ENCODE data around the gene GBP7.

Gene GBP7

GRCh38 chr1:89166705-89167104 lies 9.1 kb downstream of the GBP7 start:
- no peak overlapping the region for H3K4me3 ChIP-seq (ENCODE audit: low read length)
- H3K27me3 ChIP-seq (ENCODE audit: control insufficient read depth, insufficient read depth, low read length): no peaks in the 10 kb centered on the region
- no peaks in the 10 kb centered on the region for H3K36me3 ChIP-seq (ENCODE audit: control insufficient read depth, insufficient read depth, low read length)
- no peaks in the 10 kb centered on the region for H3K4me1 ChIP-seq (ENCODE audit: control insufficient read depth, insufficient read depth, low read length)
- H3K9ac ChIP-seq (ENCODE audit: low read length): no peak overlapping the region
- no peaks in the 10 kb centered on the region for H3K9me3 ChIP-seq (ENCODE audit: control insufficient read depth, low read length)

- no peaks in the 10 kb centered on the region for H3K36me3 ChIP-seq (ENCODE audit: control insufficient read depth, insufficient read depth, low read length)
- no peaks in the 10 kb centered on the region for H3K9me3 ChIP-seq (ENCODE audit: control insufficient read depth, low read length)
- H3K27me3 ChIP-seq (ENCODE audit: control insufficient read depth, insufficient read depth, low read length): no peaks in the 10 kb centered on the region
- no peak overlapping the region for H3K9ac ChIP-seq (ENCODE audit: low read length)
- H3K4me1 ChIP-seq (ENCODE audit: control insufficient read depth, insufficient read depth, low read length): no peaks in the 10 kb centered on the region
- H3K4me3 ChIP-seq (ENCODE audit: low read length): no peak overlapping the region
These were observed 10.0 kb downstream of the GBP7 start for GRCh38 chr1:89165811-89166210.

- Histone ChIP-seq H3K4me1 (ENCODE audit: control insufficient read depth, insufficient read depth, low read length) (no peaks in the 10 kb centered on the region), H3K4me3 (ENCODE audit: low read length) (no peak overlapping the region), H3K9me3 (ENCODE audit: control insufficient read depth, low read length) (no peaks in the 10 kb centered on the region), H3K9ac (ENCODE audit: low read length) (no peak overlapping the region), H3K27me3 (ENCODE audit: control insufficient read depth, insufficient read depth, low read length) (no peaks in the 10 kb centered on the region), H3K36me3 (ENCODE audit: control insufficient read depth, insufficient read depth, low read length) (no peaks in the 10 kb centered on the region)
These were observed 24.8 kb downstream of the GBP7 start for GRCh38 chr1:89151047-89151446.

- Histone ChIP-seq H3K9ac (ENCODE audit: low read length) (no peak overlapping the region), H3K27me3 (ENCODE audit: control insufficient read depth, insufficient read depth, low read length) (no peaks in the 10 kb centered on the region), H3K4me1 (ENCODE audit: control insufficient read depth, insufficient read depth, low read length) (no peaks in the 10 kb centered on the region), H3K9me3 (ENCODE audit: control insufficient read depth, low read length) (no peaks in the 10 kb centered on the region), H3K36me3 (ENCODE audit: control insufficient read depth, insufficient read depth, low read length) (no peaks in the 10 kb centered on the region), H3K4me3 (ENCODE audit: low read length) (no peak overlapping the region)
These were observed 25.8 kb downstream of the GBP7 start for GRCh38 chr1:89149976-89150375.

GRCh38 chr1:89149229-89149628 lies 26.6 kb downstream of the GBP7 start:
- Histone ChIP-seq H3K9me3 (ENCODE audit: control insufficient read depth, low read length) (no peaks in the 10 kb centered on the region), H3K4me1 (ENCODE audit: control insufficient read depth, insufficient read depth, low read length) (no peaks in the 10 kb centered on the region), H3K4me3 (ENCODE audit: low read length) (no peak overlapping the region), H3K36me3 (ENCODE audit: control insufficient read depth, insufficient read depth, low read length) (no peaks in the 10 kb centered on the region), H3K9ac (ENCODE audit: low read length) (no peak overlapping the region), H3K27me3 (ENCODE audit: control insufficient read depth, insufficient read depth, low read length) (no peaks in the 10 kb centered on the region)

GRCh38 chr1:89147678-89148658 lies 27.8 kb downstream of the GBP7 start:
- Histone ChIP-seq H3K36me3 (ENCODE audit: control insufficient read depth, insufficient read depth, low read length) (no peaks in the 10 kb centered on the region), H3K9ac (ENCODE audit: low read length) (no peak overlapping the region)

GRCh38 chr1:89146721-89147120 lies 29.1 kb downstream of the GBP7 start:
- Histone ChIP-seq H3K4me3 (ENCODE audit: low read length) (no peak overlapping the region), H3K36me3 (ENCODE audit: control insufficient read depth, insufficient read depth, low read length) (no peaks in the 10 kb centered on the region), H3K9me3 (ENCODE audit: control insufficient read depth, low read length) (no peaks in the 10 kb centered on the region), H3K4me1 (ENCODE audit: control insufficient read depth, insufficient read depth, low read length) (no peaks in the 10 kb centered on the region), H3K27me3 (ENCODE audit: control insufficient read depth, insufficient read depth, low read length) (no peaks in the 10 kb centered on the region), H3K9ac (ENCODE audit: low read length) (no peak overlapping the region)

More at GRCh38 chr1:89147678-89148658, 27.8 kb downstream of the GBP7 start:
- H3K9me3 ChIP-seq (ENCODE audit: control insufficient read depth, low read length): no peaks in the 10 kb centered on the region
- H3K27me3 ChIP-seq (ENCODE audit: control insufficient read depth, insufficient read depth, low read length): no peaks in the 10 kb centered on the region
- no peaks in the 10 kb centered on the region for H3K4me1 ChIP-seq (ENCODE audit: control insufficient read depth, insufficient read depth, low read length)
- no peak overlapping the region for H3K4me3 ChIP-seq (ENCODE audit: low read length)

- H3K36me3 ChIP-seq (ENCODE audit: control insufficient read depth, insufficient read depth, low read length): no peaks in the 10 kb centered on the region
- H3K4me1 ChIP-seq (ENCODE audit: control insufficient read depth, insufficient read depth, low read length): no peaks in the 10 kb centered on the region
- H3K27me3 ChIP-seq (ENCODE audit: control insufficient read depth, insufficient read depth, low read length): no peaks in the 10 kb centered on the region
- H3K4me3 ChIP-seq (ENCODE audit: low read length): no peak overlapping the region
- H3K9me3 ChIP-seq (ENCODE audit: control insufficient read depth, low read length): no peaks in the 10 kb centered on the region
- H3K9ac ChIP-seq (ENCODE audit: low read length): no peak overlapping the region
These were observed 32.3 kb downstream of the GBP7 start for GRCh38 chr1:89143484-89143883.

GRCh38 chr1:89142160-89142559 lies 33.6 kb downstream of the GBP7 start:
- Histone ChIP-seq H3K9me3 (ENCODE audit: control insufficient read depth, low read length) (no peaks in the 10 kb centered on the region), H3K27me3 (ENCODE audit: control insufficient read depth, insufficient read depth, low read length) (no peaks in the 10 kb centered on the region), H3K36me3 (ENCODE audit: control insufficient read depth, insufficient read depth, low read length) (no peaks in the 10 kb centered on the region), H3K4me1 (ENCODE audit: control insufficient read depth, insufficient read depth, low read length) (no peaks in the 10 kb centered on the region), H3K4me3 (ENCODE audit: low read length) (no peak overlapping the region), H3K9ac (ENCODE audit: low read length) (no peak overlapping the region)

GRCh38 chr1:89133747-89134146 lies 42.1 kb downstream of the GBP7 start:
- no peaks in the 10 kb centered on the region for H3K9me3 ChIP-seq (ENCODE audit: control insufficient read depth, low read length)
- H3K4me3 ChIP-seq (ENCODE audit: low read length): no peak overlapping the region
- H3K4me1 ChIP-seq (ENCODE audit: control insufficient read depth, insufficient read depth, low read length): peaks cover 11% of the 10 kb centered on the region
- H3K36me3 ChIP-seq (ENCODE audit: control insufficient read depth, insufficient read depth, low read length): no peaks in the 10 kb centered on the region
- H3K9ac ChIP-seq (ENCODE audit: low read length): no peak overlapping the region
- no peaks in the 10 kb centered on the region for H3K27me3 ChIP-seq (ENCODE audit: control insufficient read depth, insufficient read depth, low read length)

- peaks cover 19% of the 10 kb centered on the region for H3K4me1 ChIP-seq (ENCODE audit: control insufficient read depth, insufficient read depth, low read length)
- no peaks in the 10 kb centered on the region for H3K27me3 ChIP-seq (ENCODE audit: control insufficient read depth, insufficient read depth, low read length)
- H3K9me3 ChIP-seq (ENCODE audit: control insufficient read depth, low read length): no peaks in the 10 kb centered on the region
- H3K4me3 ChIP-seq (ENCODE audit: low read length): no peak overlapping the region
- H3K36me3 ChIP-seq (ENCODE audit: control insufficient read depth, insufficient read depth, low read length): no peaks in the 10 kb centered on the region
- no peak overlapping the region for H3K9ac ChIP-seq (ENCODE audit: low read length)
These were observed 45.1 kb downstream of the GBP7 start for GRCh38 chr1:89130716-89131115.

GRCh38 chr1:89129911-89130310 lies 45.9 kb downstream of the GBP7 start:
- Histone ChIP-seq H3K9ac (ENCODE audit: low read length) (no peak overlapping the region), H3K27me3 (ENCODE audit: control insufficient read depth, insufficient read depth, low read length) (no peaks in the 10 kb centered on the region), H3K4me1 (ENCODE audit: control insufficient read depth, insufficient read depth, low read length) (peaks cover 19% of the 10 kb centered on the region), H3K36me3 (ENCODE audit: control insufficient read depth, insufficient read depth, low read length) (no peaks in the 10 kb centered on the region), H3K4me3 (ENCODE audit: low read length) (no peak overlapping the region), H3K9me3 (ENCODE audit: control insufficient read depth, low read length) (no peaks in the 10 kb centered on the region)

All from mucosa of stomach (tissue), 1 donor.